NCI-H187 treated with DMSO at 0.1 percent for 48 hours (cell line): ENCODE results near the gene SYCE3.
"Not testable (repeated sequence)": the region's sequence is repeated elsewhere in the genome, so short reads cannot be mapped to it uniquely, and the experiment has no call there.

ENCODE experiments used
- DNase-seq: peaks from one replicate; lab custom pipeline; 2025; lab: John Stamatoyannopoulos, UW

The SYCE3 gene, protein sequence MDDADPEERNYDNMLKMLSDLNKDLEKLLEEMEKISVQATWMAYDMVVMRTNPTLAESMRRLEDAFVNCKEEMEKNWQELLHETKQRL

DNA sequence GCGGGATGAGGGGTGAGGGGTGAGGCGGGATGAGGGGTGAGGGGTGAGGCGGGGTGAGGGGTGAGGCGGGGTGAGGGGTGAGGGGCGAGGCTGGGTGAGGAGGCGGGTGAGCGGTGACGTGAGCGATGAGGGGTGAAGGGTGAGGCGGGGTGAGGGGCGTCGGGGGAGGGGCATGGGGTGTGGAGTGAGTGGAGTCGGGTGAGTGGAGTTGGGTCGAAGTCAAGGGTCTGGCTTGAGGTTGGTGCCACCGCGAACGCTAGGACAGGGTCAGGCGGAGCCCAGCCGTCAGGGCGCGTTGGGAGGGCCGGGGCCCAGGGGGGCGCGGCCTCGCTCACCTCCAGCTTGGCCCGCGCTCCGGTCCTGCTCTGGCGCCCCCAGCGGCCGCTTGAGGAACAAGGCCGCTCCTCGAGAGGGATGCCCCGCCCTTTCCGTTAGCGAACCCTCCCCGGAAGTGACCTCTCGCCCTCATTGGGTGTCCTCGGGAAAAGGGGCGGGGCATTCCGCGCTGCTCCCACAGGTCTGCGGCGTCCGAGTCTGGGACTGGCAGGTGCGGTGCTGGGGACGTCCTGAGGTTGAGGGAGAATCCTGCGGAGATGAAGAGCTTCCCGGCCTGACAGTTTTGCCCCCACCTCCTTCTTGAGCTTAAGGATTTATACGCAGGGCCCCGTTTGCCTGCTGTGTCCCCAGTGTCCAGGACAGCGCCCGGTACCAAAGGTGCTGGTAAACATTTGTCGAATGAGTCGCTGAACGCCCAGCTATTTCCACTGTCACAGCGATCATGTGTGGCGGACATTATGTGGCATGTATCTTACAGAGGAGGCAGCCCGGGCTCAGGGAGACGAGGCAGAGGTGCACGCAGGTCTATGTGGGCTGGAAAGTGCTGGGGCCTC, at the start of gene SYCE3:
Gene SYCE3, minus strand, starts transcription at position 397 of the 890 bp plus-strand sequence. CDS start 6,514 bp downstream, outside the sequence.
- DNase-seq, result peak; percentile 2

DNA sequence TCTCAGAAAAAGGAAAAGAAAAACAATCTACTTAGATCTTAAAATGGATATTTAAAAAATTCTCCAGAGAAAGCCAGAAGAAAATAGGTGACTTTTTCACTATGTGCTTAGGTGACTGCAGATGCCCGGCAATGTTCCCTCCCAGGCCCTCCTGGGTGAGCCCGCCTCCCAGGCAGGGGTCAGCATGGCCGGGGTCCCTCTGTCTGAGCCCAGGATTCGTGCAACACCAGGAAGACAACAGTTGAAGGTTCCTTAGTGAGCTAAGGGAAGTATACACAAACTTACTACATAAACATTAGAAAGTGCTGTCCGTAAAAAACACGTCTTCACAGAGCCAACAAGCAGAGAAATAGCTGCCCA, 49.4 kb upstream of the SYCE3 start:
- DNase-seq, result no peak

DNA sequence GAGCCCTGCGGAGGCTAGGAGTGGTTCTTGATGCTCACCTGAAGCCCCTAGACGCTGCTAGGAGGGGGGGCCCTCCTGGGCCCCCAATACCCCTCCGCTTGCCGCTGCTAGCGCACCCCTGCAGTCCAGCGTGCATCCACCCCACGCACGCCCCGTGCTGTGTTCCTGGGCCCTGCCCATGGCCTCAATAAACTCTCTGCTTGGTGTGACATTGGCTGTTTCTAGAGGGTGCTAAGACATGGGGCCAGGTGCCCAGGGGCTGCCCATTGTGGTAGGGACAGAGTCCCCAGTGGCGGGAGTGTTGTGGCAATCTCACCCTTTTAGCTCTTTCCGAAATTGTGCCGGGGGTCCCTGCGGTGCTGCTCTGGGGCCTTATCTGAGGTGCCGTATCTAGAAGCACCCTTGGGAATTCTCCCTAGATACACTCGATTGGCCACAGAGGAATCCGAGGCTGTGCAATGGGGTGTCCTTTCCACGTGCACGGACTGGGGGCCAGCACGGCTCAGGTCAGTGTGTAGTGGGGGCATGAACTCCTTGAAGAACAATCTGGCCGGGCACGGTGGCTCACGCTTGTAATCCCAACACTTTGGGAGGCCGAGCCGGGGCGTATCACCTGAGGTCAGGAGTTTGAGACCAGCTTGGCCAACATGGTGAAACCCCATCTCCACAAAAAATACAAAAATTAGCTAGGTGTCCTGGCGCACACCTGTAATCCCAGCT, 48.8 kb upstream of the SYCE3 start:
- DNase-seq, result no peak

DNA sequence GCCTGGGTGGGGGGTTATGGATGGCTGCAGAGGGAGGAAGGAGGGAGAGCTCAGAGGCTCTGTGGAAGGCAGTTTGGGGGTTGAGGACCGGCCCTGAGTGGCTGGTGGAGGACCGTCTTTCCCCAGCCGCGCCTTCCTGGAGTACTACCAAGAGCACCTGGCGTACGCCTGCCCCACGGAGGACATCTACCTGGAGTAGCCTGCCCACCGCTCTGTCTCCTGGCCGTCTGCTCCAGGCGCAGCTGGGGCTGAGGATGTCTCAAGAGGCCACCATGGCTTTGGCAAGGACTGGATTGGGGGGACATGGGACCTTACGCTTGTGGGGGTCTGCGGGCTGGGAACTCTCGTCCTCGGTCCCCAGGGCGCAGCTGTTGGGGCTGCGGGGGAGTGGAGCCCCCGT, 47.9 kb upstream of the SYCE3 start:
- DNase-seq, result no peak

DNA sequence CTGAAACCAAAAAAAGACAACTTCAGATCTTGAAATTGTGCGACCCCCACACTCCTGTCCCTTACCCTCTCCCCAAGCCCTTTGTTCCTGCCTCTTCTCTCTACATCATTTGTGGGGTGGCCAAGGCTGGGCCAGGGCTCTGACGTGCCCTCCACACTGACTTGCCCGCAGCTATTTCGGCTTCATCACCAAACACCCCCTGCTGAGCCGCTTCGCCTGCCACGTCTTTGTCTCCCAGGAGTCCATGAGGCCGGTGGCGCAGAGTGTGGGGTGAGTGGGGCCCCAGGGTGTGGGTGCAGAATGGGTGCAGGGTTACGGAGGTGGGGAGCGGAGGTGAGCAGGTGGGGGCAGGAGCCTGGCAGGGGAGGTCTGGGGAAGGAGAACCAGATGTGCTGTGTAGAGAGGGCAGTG, 47.3 kb upstream of the SYCE3 start:
- no peak for DNase-seq

DNA sequence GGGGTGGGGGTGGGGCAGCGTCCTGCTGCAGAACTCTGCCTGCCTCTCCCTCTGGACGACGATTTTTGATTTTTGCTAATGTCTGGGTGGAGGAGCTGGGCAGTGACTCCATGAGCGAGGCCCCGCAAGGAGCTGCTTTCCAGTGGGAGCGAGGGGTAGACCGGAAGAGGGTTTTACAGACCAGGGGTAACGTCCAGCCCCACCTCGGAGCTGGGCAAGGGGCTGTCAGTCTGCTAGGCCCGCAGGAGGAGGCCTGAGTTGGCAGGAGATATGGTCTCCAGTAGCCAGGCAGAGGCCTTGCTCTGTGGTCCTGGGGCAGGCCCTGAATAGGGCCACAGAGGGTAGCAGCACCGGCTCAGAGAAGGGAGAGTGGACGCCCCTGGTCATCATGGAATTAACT, 46.9 kb upstream of the SYCE3 start:
- DNase-seq, result no peak

DNA sequence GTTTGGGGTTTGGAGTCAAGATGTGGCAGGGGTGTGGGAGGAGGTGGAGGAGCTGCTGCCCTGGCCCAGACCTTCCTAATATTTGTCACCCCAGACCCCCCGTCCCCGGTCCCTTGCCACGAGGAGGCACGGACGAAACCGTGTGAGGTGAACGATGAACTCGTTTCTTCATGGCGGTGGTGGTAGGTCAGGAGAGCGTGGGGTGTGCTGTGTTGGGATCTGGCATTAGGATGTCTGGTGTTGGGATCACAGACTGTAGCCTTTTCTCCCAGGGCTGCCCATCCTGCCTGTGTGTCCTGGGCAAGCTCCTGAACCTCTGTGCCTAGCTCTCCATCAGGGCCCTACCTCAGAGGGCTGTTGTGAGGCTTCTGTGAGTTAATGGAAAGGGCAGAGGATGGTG, 46.3 kb upstream of the SYCE3 start:
- DNase-seq, result no peak

DNA sequence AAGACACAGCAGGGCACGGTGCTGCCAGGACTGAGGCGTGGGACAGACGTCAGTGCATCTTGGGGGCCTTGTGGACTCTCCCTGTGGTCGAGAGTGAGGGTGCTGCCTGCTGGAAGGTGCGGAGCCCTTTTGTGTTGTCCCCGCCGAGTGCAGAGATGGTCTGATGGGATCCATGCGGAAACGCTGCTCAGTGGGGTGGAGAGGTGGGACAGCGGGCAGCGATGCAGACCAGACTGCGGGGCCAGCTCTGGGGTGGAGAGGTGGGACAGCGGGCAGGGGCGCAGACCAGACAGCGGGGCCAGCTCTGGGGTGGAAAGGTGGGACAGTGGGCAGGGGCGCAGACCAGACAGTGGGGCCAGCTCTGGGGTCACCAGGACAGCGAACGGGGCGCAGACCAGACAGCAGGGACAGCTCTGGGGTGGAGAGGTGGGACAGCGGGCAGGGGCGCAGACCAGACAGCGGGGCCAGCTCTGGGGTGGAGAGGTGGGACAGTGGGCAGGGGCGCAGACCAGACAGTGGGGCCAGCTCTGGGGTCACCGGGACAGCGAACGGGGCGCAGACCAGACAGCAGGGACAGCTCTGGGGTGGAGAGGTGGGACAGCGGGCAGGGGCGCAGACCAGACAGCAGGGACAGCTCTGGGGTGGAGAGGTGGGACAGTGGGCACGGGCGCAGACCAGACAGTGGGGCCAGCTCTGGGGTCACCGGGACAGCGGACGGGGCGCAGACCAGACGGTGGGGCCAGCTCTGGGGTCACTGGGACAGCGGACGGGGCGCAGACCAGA, 45.5 kb upstream of the SYCE3 start:
- DNase-seq, result not testable (repeated sequence)

DNA sequence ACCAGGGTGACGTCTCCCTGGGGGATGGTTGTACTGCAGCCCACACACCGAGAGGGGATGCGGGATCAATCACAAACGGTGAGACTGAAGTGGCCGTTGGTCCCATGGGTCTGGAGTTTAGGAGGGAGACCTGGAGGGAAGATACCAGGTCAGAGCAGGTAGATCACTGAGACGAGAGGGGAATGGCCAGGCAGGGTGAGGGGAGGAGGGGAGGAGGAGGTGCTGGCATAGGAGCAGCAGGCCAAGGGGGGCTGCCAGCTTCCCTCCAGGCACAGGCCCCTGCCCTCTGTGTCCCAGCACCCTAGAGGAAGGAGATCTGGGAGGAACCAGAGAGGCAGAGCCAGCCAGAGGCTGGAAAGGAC, 44.9 kb upstream of the SYCE3 start:
- DNase-seq, result no peak

DNA sequence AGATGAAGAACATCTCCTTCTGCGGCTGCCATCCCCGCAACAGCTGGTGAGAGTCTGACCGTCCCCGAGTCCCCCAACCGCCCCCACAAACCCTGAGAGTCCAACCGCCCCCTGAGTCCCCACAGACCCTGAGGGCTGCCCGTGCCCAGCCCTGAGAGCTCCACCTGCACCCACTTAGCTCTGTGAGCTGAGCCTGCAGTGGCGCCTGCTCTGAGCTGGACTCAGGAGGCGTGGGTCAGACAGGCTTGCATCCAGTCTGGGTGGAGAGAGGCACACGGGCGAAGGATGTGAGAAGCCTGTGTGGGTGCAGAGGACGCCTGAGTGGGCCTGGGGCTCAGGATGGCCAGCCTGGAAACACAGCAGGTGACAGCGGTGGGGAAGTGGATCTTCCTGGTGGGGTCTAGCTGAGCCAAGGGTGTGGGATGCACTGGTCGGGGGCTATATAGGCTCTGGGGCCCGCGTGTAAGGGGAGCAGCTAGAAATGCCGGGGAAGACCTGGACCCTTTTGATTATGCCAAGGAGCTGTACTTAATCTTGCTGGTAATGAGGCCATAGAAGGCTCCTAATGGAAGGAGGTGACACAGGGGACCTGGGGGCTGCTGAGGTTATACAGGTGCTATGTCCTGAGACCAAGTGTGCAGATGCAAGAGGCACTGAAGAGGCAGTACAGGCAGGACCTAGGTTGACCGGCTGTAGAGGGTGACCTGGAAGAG, 44.4 kb upstream of the SYCE3 start:
- no peak for DNase-seq

DNA sequence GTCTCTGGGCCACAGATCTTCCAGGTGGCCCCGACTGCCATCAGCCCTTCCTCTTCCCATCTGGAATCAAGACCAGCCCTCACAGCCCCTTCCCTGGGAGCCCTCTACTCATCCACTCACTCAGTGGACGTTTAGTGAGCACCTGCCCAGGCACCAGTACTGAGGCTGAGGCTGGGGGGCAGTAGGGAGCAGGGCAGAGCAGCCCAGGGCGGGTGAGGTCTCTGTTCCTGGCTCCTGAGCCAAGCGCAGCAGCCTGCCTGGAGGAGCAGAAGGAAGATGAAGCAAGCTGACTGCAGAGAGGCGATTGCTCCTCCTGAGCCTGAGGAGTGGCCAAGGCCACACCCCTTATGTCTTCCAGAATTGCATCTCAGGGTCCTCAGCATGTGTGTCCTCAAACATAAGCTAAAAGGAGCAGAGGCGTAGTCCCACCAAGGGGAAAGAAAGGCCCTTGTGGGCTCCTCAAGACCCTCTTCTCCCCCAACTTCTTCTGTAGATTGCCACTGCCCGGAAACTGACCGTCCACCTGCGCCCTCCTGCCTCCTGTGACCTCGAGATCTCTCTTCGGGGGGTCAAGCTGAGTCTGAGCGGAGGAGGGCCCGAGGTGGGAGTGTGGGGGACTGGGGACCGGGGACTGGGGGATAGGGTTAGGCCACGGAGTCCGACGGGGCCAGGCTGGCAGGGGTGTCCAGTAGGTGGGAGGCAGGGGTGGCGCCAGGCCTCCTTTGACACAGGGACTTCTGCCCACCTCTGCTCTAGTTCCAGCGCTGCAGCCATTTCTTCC, 43.6 kb upstream of the SYCE3 start:
- DNase-seq, result no peak

DNA sequence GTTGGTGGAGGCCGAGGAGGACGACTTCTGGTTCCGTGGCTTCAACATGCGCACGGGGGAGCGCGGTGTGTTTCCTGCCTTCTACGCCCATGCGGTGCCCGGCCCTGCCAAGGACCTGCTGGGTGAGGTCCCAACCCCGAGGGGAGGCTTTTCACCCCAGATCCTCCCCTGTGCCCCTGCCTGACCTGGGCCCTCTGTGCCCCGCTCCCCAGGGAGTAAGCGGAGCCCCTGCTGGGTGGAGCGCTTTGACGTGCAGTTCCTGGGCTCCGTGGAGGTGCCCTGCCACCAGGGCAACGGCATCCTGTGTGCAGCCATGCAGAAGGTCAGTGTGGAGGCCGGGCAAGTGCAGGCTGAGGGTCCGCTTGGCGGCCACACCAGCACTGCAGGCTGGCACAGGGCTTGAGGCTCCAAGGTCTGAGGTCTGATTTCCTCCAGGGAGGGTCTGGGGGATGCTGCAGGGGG, 42.9 kb upstream of the SYCE3 start:
- DNase-seq, result no peak

DNA sequence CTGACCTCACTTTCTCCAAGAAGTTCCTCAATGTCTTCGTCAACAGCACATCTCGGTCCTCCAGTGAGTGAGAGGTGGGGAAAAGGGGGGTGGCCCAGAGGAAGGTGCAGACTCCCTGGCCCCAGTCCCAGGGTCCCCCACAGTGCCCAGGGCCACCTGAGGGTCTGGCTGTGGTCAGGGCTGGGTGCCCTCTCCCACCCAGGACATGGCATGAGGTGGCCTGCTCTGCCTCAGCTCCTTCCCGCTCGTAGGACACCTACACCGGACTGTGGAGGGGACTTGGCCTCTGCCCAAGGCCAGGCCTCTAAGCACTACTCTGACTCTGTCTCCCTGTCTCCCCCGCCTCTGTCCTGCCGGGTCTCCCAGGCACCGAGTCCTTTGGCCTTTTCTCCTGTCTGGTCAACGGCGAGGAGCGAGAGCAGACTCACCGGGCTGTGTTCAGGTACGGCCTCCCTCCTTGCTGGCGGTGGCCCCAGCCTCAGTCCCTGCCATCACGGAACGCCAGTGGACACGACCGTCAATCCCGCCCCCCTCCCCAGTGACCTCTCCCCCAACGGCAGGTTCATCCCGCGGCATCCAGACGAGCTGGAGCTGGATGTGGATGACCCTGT, 42.4 kb upstream of the SYCE3 start:
- no peak for DNase-seq

DNA sequence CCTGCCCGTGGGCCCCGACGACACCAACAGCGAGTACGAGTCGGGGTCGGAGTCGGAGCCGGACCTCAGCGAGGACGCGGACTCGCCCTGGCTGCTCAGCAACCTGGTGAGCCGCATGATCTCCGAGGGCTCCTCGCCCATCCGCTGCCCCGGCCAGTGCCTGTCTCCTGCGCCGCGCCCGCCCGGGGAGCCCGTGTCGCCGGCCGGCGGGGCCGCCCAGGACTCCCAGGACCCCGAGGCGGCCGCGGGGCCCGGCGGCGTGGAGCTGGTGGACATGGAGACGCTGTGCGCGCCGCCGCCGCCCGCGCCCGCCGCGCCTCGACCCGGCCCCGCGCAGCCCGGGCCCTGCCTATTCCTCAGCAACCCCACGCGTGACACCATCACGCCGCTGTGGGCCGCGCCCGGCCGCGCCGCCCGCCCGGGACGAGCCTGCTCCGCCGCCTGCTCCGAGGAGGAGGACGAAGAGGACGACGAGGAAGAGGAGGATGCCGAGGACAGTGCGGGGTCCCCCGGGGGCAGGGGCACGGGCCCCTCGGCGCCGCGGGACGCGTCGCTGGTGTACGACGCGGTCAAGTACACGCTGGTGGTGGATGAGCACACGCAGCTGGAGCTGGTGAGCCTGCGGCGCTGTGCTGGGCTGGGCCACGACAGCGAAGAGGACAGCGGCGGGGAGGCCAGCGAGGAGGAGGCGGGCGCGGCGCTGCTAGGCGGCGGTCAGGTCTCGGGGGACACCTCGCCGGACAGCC, 41.7 kb upstream of the SYCE3 start:
- no peak for DNase-seq

DNA sequence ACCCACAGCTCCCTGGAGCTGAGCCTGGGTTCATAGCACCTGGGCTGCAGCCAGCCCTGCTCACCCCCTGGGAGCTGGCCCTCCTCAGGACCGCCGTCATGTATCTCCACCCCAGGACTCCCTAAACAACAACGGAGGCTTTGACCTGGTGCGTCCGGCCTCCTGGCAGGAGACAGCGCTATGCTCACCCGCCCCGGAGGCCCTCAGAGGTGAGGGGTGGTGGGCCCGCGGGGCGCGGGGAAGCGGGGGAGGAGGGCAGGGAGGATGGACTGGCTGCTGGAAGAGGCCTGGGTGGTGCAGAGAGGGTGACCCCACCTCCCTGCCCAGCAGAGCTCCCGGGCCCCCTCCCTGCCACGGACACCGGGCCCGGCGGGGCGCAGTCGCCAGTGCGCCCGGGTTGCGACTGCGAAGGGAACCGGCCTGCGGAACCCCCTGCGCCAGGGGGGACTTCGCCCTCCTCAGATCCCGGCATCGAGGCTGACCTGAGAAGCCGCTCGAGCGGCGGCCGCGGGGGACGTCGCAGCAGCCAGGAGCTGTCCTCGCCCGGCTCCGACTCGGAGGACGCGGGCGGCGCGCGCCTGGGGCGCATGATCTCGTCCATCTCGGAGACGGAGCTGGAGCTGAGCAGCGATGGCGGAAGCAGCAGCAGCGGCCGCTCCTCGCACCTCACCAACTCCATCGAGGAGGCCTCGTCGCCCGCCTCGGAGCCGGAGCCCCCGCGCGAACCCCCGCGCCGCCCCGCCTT, 41.0 kb upstream of the SYCE3 start:
- no peak for DNase-seq

DNA sequence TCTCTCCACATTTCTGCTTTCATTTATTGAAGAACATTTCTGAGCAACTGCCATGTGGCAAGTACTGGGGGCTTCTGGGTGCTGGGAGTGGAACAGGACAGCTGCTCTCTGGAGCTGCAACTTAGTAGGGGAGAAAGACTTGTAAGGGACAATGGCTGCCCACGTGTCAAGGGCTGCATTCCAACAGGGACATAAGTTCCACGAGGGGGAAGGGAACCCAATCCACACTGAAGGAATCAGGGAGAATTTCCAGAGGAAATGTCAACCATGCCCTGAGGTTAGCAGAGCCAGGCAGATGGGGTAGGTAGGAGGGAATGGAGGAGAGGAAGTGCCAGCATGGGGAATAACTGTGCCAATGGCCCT, 39.6 kb upstream of the SYCE3 start:
- DNase-seq, result no peak

DNA sequence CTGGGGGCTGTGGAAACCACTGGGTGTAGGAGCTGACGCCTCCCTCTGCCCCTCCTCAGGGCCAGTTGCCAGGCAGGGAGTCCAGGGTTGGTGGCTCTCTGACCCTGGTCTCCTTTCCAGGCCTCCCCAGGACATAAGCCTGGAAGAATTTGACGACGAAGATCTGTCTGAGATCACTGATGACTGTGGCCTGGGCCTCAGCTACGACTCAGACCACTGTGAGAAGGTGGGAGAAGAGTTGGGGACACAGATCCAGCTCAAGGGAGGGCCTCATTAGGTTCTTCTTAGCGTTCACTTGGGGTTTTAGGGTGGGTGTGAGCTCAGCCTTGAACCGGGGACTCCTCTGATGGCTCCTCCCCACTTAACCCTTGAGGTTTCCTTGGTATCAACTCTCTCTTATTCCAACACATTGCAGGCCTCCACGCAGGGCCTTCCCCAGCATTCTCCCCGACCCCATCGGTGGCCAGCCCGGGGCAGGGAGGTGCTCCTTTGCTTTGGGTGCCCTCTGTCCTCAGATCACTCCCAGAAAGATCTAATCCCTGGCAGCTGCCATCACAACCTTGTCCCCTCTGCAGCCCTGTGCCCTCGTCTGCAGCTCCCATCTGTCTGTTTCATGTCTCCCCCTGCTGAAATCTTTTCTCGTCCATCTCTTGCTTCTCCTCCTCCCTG, 39.1 kb upstream of the SYCE3 start:
- DNase-seq, result no peak

DNA sequence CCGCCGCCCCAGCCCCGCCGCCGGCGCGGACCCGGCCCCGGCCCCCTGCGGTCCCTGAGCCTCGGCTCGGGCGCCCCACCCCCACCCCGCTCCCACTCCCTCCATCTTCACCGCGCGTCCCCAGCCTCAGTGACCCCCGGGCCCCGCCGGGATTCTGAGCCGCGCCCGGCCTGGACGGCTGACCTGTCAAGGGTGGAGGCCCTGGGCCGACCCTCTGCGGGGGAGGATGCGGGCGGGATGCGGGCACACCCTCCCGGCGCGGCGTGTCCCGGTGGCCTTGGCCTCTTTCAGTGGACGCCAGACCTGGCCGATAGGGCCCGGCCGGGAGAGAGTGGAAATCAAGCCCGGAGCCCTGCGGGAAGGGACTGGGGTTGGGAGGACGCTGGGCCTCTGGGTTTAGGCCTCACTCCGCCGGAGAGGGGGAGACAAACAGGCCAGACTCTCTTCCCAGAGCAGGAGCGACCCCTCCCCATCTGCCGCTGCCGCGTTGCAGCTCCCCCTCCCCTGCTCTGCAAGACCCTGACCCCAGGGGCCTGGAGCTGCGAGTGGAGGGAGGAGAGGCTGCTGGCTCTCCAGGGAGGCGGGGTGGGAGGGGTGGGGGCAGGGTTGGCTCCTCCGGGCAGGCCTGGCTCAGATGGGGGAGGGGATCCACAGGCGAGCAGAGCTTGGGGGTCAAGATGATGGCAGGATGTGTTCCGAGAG, 38.4 kb upstream of the SYCE3 start:
- no peak for DNase-seq
